Natural killer cell (primary cell): ENCODE data around the gene CABP7. TPM values are rescaled to one million over a fixed set of nuclear protein-coding genes. Genes with fewer than 3 reads are reported as not detected.

Experiments used
- ATAC-seq, 3 donors: fragments of 150-1000 bp in 2 of 3; fragments of 200-7000 bp in 1 of 3; cut with Tn5 transposase; 1 replicate in 1 of 3; 2 replicates in 2 of 3; pipeline ENCODE4 v1.10.0; 2021; ENCODE audit warnings: mild to moderate bottlenecking in 2 of 3, moderate library complexity in 2 of 3
- DNase-seq, 2 donors: peaks; one replicate each; pipeline versions ENCODE4 v3.0.0 to v3.0.0-alpha.2; 2013 to 2021; ENCODE audit warnings: mixed read lengths in 1 of 2
- H3K27ac ChIP-seq: one replicate; pipeline ENCODE4 v1.5.1; 2013; ENCODE audit warnings: mild to moderate bottlenecking, low read length
- H3K27me3 ChIP-seq: one replicate; pipeline ENCODE4 v1.6.1; 2013; ENCODE audit warnings: low read length; ENCODE audit not compliant: control insufficient read depth, insufficient read depth
- H3K36me3 ChIP-seq: one replicate; pipeline ENCODE4 v1.6.1; 2013; ENCODE audit warnings: low read length; ENCODE audit not compliant: control insufficient read depth, insufficient read depth
- H3K4me1 ChIP-seq: one replicate; pipeline ENCODE4 v1.6.1; 2013; ENCODE audit warnings: low read length; ENCODE audit not compliant: control insufficient read depth, insufficient read depth
- H3K4me3 ChIP-seq: one replicate; pipeline ENCODE4 v1.5.1; 2013; ENCODE audit warnings: low read length
- H3K9me3 ChIP-seq: one replicate; pipeline ENCODE4 v1.6.1; 2013; ENCODE audit warnings: low read length; ENCODE audit not compliant: control insufficient read depth, insufficient read depth
- H3K27ac Mint-ChIP-seq, 2 donors: one replicate each; pipeline ENCODE4 v1.8.0; 2022; ENCODE audit warnings: mild to moderate bottlenecking in 2 of 2, mixed read lengths in 2 of 2, moderate library complexity in 1 of 2
- H3K27me3 Mint-ChIP-seq, 2 donors: one replicate each; pipeline ENCODE4 v1.8.0; 2022; ENCODE audit warnings: low read depth in 2 of 2, mixed read lengths in 2 of 2
- H3K36me3 Mint-ChIP-seq: one replicate; pipeline ENCODE4 v1.8.0; 2022; ENCODE audit warnings: mixed read lengths
- H3K4me1 Mint-ChIP-seq, 2 donors: one replicate each; pipeline ENCODE4 v1.8.0; 2022; ENCODE audit warnings: mixed read lengths in 2 of 2
- H3K4me3 Mint-ChIP-seq: one replicate; pipeline ENCODE4 v1.8.0; 2022; ENCODE audit warnings: mild to moderate bottlenecking, moderate library complexity, mixed read lengths
- H3K9me3 Mint-ChIP-seq, 2 donors: one replicate each; pipeline ENCODE4 v1.8.0; 2022; ENCODE audit warnings: mixed read lengths in 2 of 2
- CTCF ChIP-seq: fragments of 200-600 bp; IDR thresholded peaks from one replicate; pipeline ENCODE4 v1.8.0; 2022; ENCODE audit warnings: antibody characterized with exemption
- WGBS: methylation state at CpG from one replicate; pipeline ENCODE4 v1.1.7; 2013; ENCODE audit warnings: missing lambda C conversion rate; ENCODE audit not compliant: insufficient coverage; 5-methylcytosine and 5-hydroxymethylcytosine counted together
- intact Hi-C: fragments of 100-400 bp; cut with micrococcal nuclease; formaldehyde crosslinking; loops from one replicate; pipeline ENCODE4 v1.14.2; 2022
- total RNA-seq, 4 donors: library from RNA; stranded (reverse); fragments of 120-200 nt in 1 of 4; gene quantifications; one replicate each; pipeline versions ENCODE4 v1.2.3 to v1.2.4, GENCODE V29; 2013 to 2022

The CABP7 gene
- total RNA-seq, 3 donors from 2014 or later (not counting 1 experiment from before 2014, with no cell fraction given): 0.35 to 0.93 (median 0.54) TPM

GRCh38 chr22:29700900-29701154 lies 19.0 kb upstream of the CABP7 start:
- peaks cover 0 to 10% of the 10 kb centered on the region in 2 donors for H3K4me1 Mint-ChIP-seq
- DNase-seq: no peak
- H3K27ac Mint-ChIP-seq: no peak overlapping the region

GRCh38 chr22:29701155-29701999 lies 18.4 kb upstream of the CABP7 start:
- peak in 1 of 2 donors; percentile 42 for DNase-seq
- peaks cover 0 to 9% of the 10 kb centered on the region in 2 donors for H3K27me3 Mint-ChIP-seq
- peaks cover 3% of the 10 kb centered on the region for H3K4me1 ChIP-seq
- intact Hi-C loops: no loop called here
- H3K4me1 Mint-ChIP-seq: peaks cover 0 to 10% of the 10 kb centered on the region in 2 donors
- H3K4me3 Mint-ChIP-seq: no peak overlapping the region
- no peaks in the 10 kb centered on the region for H3K27me3 ChIP-seq
- no peak overlapping the region for H3K4me3 ChIP-seq
- no peak for TF ChIP-seq CTCF
- peak in 2 of 3 donors; percentile 16 to 22 for ATAC-seq
- H3K27ac Mint-ChIP-seq: no peak overlapping the region
- H3K27ac ChIP-seq: no peak overlapping the region
- no peaks in the 10 kb centered on the region for H3K36me3 ChIP-seq
- WGBS: 41% methylated on average over 14 of the region's 14 CpGs
- no peaks in the 10 kb centered on the region for H3K9me3 Mint-ChIP-seq
- H3K9me3 ChIP-seq: no peaks in the 10 kb centered on the region
- no peaks in the 10 kb centered on the region for H3K36me3 Mint-ChIP-seq

More at GRCh38 chr22:29700900-29701154, 19.0 kb upstream of the CABP7 start:
- Mint-ChIP-seq H3K4me3 (no peak overlapping the region), H3K36me3 (no peaks in the 10 kb centered on the region), H3K27me3 (peaks cover 0 to 9% of the 10 kb centered on the region in 2 donors), H3K9me3 (no peaks in the 10 kb centered on the region)
- Histone ChIP-seq H3K4me1 (peaks cover 3% of the 10 kb centered on the region), H3K36me3 (peaks cover 2% of the 10 kb centered on the region), H3K27me3 (no peaks in the 10 kb centered on the region), H3K9me3 (no peaks in the 10 kb centered on the region), H3K27ac (no peak overlapping the region), H3K4me3 (no peak overlapping the region)
- intact Hi-C loops: no loop called here
- no peak for TF ChIP-seq CTCF
- WGBS: 61% methylated on average over 9 of the region's 9 CpGs
- ATAC-seq: no peak

- H3K4me3 Mint-ChIP-seq: no peak overlapping the region
- no peak overlapping the region for H3K4me3 ChIP-seq
- no peak overlapping the region for H3K27ac Mint-ChIP-seq
- TF ChIP-seq CTCF: no peak
- no peaks in the 10 kb centered on the region for H3K36me3 ChIP-seq
- no peaks in the 10 kb centered on the region for H3K9me3 ChIP-seq
- H3K27me3 Mint-ChIP-seq: peaks cover 0 to 9% of the 10 kb centered on the region in 2 donors
- H3K36me3 Mint-ChIP-seq: no peaks in the 10 kb centered on the region
- ATAC-seq (no peak), DNase-seq (no peak)
- intact Hi-C loops: no loop called here
- H3K27me3 ChIP-seq: no peaks in the 10 kb centered on the region
- H3K4me1 Mint-ChIP-seq: peaks cover 0 to 10% of the 10 kb centered on the region in 2 donors
- H3K4me1 ChIP-seq: peaks cover 3% of the 10 kb centered on the region
- no peak overlapping the region for H3K27ac ChIP-seq
- WGBS: 77% methylated on average over 14 of the region's 14 CpGs
- H3K9me3 Mint-ChIP-seq: no peaks in the 10 kb centered on the region
Measured at GRCh38 chr22:29702000-29702930, 17.5 kb upstream of the CABP7 start.
